GM18870 (cell line): ENCODE measurements around the gene TRMT13.
A peak's percentile ranks its signal among the peaks of the same experiment; 100 is the strongest.

Experiments used
- ATAC-seq: cut with Tn5 transposase; IDR thresholded peaks from one replicate; pipeline ENCODE4 v1.9.1; 2021; ENCODE audit warnings: moderate library complexity; ENCODE audit not compliant: unreplicated experiment

TRMT13 gene

GRCh38 chr1:100132566-100133477 is at the start of gene TRMT13, which contains the start of gene SASS6:
TSS of gene TRMT13 (plus strand) at chr1:100133163. CDS start at chr1:100133169, 6 bp downstream.
TSS of gene SASS6 (minus strand) at chr1:100132930. CDS start at chr1:100132814, 116 bp downstream.
- ATAC-seq, result peak; percentile 87

GRCh38 chr1:100087396-100087795 is 45.6 kb upstream of the TRMT13 start:
- ATAC-seq, result no peak

- ATAC-seq, result no peak
Observed at GRCh38 chr1:100089082-100089481, 43.9 kb upstream of the TRMT13 start.

- ATAC-seq, result no peak
Observed at GRCh38 chr1:100090471-100090870, 42.5 kb upstream of the TRMT13 start.

- no peak for ATAC-seq
Observed at GRCh38 chr1:100100202-100100601, 32.8 kb upstream of the TRMT13 start.

GRCh38 chr1:100101564-100101963 is 31.4 kb upstream of the TRMT13 start:
- no peak for ATAC-seq

- ATAC-seq, result no peak
Observed at GRCh38 chr1:100107696-100108095, 25.3 kb upstream of the TRMT13 start.

- no peak for ATAC-seq
Observed at GRCh38 chr1:100109554-100110066, 23.4 kb upstream of the TRMT13 start.

GRCh38 chr1:100115524-100115923 is 17.4 kb upstream of the TRMT13 start:
- no peak for ATAC-seq

- no peak for ATAC-seq
Observed at GRCh38 chr1:100122177-100122576, 10.8 kb upstream of the TRMT13 start.

GRCh38 chr1:100127226-100127625 is 5.7 kb upstream of the TRMT13 start:
- no peak for ATAC-seq

- ATAC-seq, result no peak
Observed at GRCh38 chr1:100130552-100131077, 2.3 kb upstream of the TRMT13 start.

- no peak for ATAC-seq
Observed at GRCh38 chr1:100131623-100132022, 1.3 kb upstream of the TRMT13 start.

- ATAC-seq, result no peak
Observed at GRCh38 chr1:100134872-100135271, 1.9 kb downstream of the TRMT13 start.

GRCh38 chr1:100137602-100138001 is 4.6 kb downstream of the TRMT13 start:
- no peak for ATAC-seq

GRCh38 chr1:100141192-100141591 is 8.2 kb downstream of the TRMT13 start:
- ATAC-seq, result no peak

GRCh38 chr1:100142343-100142742 is 9.4 kb downstream of the TRMT13 start:
- ATAC-seq, result no peak

GRCh38 chr1:100145116-100145515 is 12.2 kb downstream of the TRMT13 start:
- no peak for ATAC-seq

- ATAC-seq, result no peak
Observed at GRCh38 chr1:100146958-100147357, 14.0 kb downstream of the TRMT13 start.

- no peak for ATAC-seq
Observed at GRCh38 chr1:100147875-100148274, 14.9 kb downstream of the TRMT13 start.

GRCh38 chr1:100151679-100152078 is 18.7 kb downstream of the TRMT13 start:
- ATAC-seq, result no peak

GRCh38 chr1:100152271-100152670 is 19.3 kb downstream of the TRMT13 start:
- ATAC-seq, result peak; percentile 67
